ENCODE measurements around the gene GLT6D1. TPM values are rescaled to one million over a fixed set of nuclear protein-coding genes. Genes with fewer than 3 reads are reported as not detected.
A peak's percentile ranks its signal among the peaks of the same experiment; 100 is the strongest.
"Not testable (repeated sequence)": the region's sequence is repeated elsewhere in the genome, so short reads cannot be mapped to it uniquely, and the experiment has no call there.

Gene GLT6D1
- not detected for total RNA-seq

- Mint-ChIP-seq H3K9me3 (peaks cover 10% of the 10 kb centered on the region), H3K36me3 (ENCODE audit: insufficient read depth) (no peaks in the 10 kb centered on the region), H3K4me1 (ENCODE audit: low read depth) (no peaks in the 10 kb centered on the region), H3K4me3 (no peak within 1 kb of the TSS), H3K27me3 (ENCODE audit: low read depth) (peaks cover 31% of the 10 kb centered on the region)
- ATAC-seq (no peak), DNase-seq (no peak)
Measured at GRCh38 chr9:135639196-135639595, at the start of gene GLT6D1. Gene GLT6D1 (minus strand): TSS chr9:135639540. CDS start chr9:135639187, 353 bp downstream.

GRCh38 chr9:135689011-135689410, 49.7 kb upstream of the GLT6D1 start:
- Mint-ChIP-seq H3K27me3 (ENCODE audit: low read depth) (peaks cover 11% of the 10 kb centered on the region), H3K36me3 (ENCODE audit: insufficient read depth) (no peaks in the 10 kb centered on the region), H3K4me1 (ENCODE audit: low read depth) (no peaks in the 10 kb centered on the region), H3K9me3 (no peaks in the 10 kb centered on the region), H3K4me3 (no peak overlapping the region)
- ATAC-seq = no peak
- no peak for DNase-seq

GRCh38 chr9:135687216-135687615, 47.9 kb upstream of the GLT6D1 start:
- Mint-ChIP-seq H3K9me3 (no peaks in the 10 kb centered on the region), H3K4me1 (ENCODE audit: low read depth) (no peaks in the 10 kb centered on the region), H3K4me3 (no peak overlapping the region), H3K36me3 (ENCODE audit: insufficient read depth) (no peaks in the 10 kb centered on the region), H3K27me3 (ENCODE audit: low read depth) (peaks cover 10% of the 10 kb centered on the region)
- ATAC-seq (no peak), DNase-seq (no peak)

GRCh38 chr9:135684691-135685090, 45.4 kb upstream of the GLT6D1 start:
- DNase-seq (no peak), ATAC-seq (no peak)
- Mint-ChIP-seq H3K27me3 (ENCODE audit: low read depth) (peaks cover 12% of the 10 kb centered on the region), H3K4me3 (no peak overlapping the region), H3K4me1 (ENCODE audit: low read depth) (no peaks in the 10 kb centered on the region), H3K36me3 (ENCODE audit: insufficient read depth) (no peaks in the 10 kb centered on the region), H3K9me3 (no peaks in the 10 kb centered on the region)

GRCh38 chr9:135683401-135684034, 44.2 kb upstream of the GLT6D1 start:
- no peak for DNase-seq
- H3K9me3 Mint-ChIP-seq = no peaks in the 10 kb centered on the region
- no peaks in the 10 kb centered on the region for H3K4me1 Mint-ChIP-seq (ENCODE audit: low read depth)
- H3K36me3 Mint-ChIP-seq (ENCODE audit: insufficient read depth) = no peaks in the 10 kb centered on the region
- peaks cover 12% of the 10 kb centered on the region for H3K27me3 Mint-ChIP-seq (ENCODE audit: low read depth)
- no peak overlapping the region for H3K4me3 Mint-ChIP-seq
- ATAC-seq = no peak

GRCh38 chr9:135681161-135681560, 41.8 kb upstream of the GLT6D1 start:
- Mint-ChIP-seq H3K27me3 (ENCODE audit: low read depth) (peaks cover 10% of the 10 kb centered on the region), H3K9me3 (no peaks in the 10 kb centered on the region), H3K4me3 (no peak overlapping the region), H3K4me1 (ENCODE audit: low read depth) (no peaks in the 10 kb centered on the region), H3K36me3 (ENCODE audit: insufficient read depth) (no peaks in the 10 kb centered on the region)
- ATAC-seq (no peak), DNase-seq (no peak)

GRCh38 chr9:135680056-135680455, 40.7 kb upstream of the GLT6D1 start:
- H3K4me3 Mint-ChIP-seq = no peak overlapping the region
- ATAC-seq (no peak), DNase-seq (no peak)
- H3K4me1 Mint-ChIP-seq (ENCODE audit: low read depth) = no peaks in the 10 kb centered on the region
- H3K36me3 Mint-ChIP-seq (ENCODE audit: insufficient read depth) = no peaks in the 10 kb centered on the region
- H3K9me3 Mint-ChIP-seq = no peaks in the 10 kb centered on the region
- H3K27me3 Mint-ChIP-seq (ENCODE audit: low read depth) = peaks cover 10% of the 10 kb centered on the region

GRCh38 chr9:135678236-135679017, 39.1 kb upstream of the GLT6D1 start:
- ATAC-seq = peak in 1 of 2 donors; percentile 23

GRCh38 chr9:135677641-135678168, 38.4 kb upstream of the GLT6D1 start:
- H3K36me3 Mint-ChIP-seq (ENCODE audit: insufficient read depth) = no peaks in the 10 kb centered on the region
- ATAC-seq (peak in 1 of 2 donors; percentile 14), DNase-seq (no peak)
- H3K9me3 Mint-ChIP-seq = no peaks in the 10 kb centered on the region
- H3K27me3 Mint-ChIP-seq (ENCODE audit: low read depth) = peaks cover 4% of the 10 kb centered on the region
- H3K4me1 Mint-ChIP-seq (ENCODE audit: low read depth) = no peaks in the 10 kb centered on the region
- H3K4me3 Mint-ChIP-seq = no peak overlapping the region

More at GRCh38 chr9:135678236-135679017, 39.1 kb upstream of the GLT6D1 start:
- no peak for DNase-seq
- Mint-ChIP-seq H3K4me3 (no peak overlapping the region), H3K9me3 (no peaks in the 10 kb centered on the region), H3K27me3 (ENCODE audit: low read depth) (peaks cover 4% of the 10 kb centered on the region), H3K4me1 (ENCODE audit: low read depth) (no peaks in the 10 kb centered on the region), H3K36me3 (ENCODE audit: insufficient read depth) (no peaks in the 10 kb centered on the region)

GRCh38 chr9:135676891-135677290, 37.6 kb upstream of the GLT6D1 start:
- no peaks in the 10 kb centered on the region for H3K4me1 Mint-ChIP-seq (ENCODE audit: low read depth)
- no peak for DNase-seq
- H3K4me3 Mint-ChIP-seq = no peak overlapping the region
- H3K27me3 Mint-ChIP-seq (ENCODE audit: low read depth) = peaks cover 2% of the 10 kb centered on the region
- no peaks in the 10 kb centered on the region for H3K36me3 Mint-ChIP-seq (ENCODE audit: insufficient read depth)
- H3K9me3 Mint-ChIP-seq = no peaks in the 10 kb centered on the region
- ATAC-seq = no peak

GRCh38 chr9:135674977-135675376, 35.6 kb upstream of the GLT6D1 start:
- Mint-ChIP-seq H3K4me1 (ENCODE audit: low read depth) (no peaks in the 10 kb centered on the region), H3K9me3 (no peaks in the 10 kb centered on the region), H3K27me3 (ENCODE audit: low read depth) (peaks cover 2% of the 10 kb centered on the region), H3K4me3 (no peak overlapping the region), H3K36me3 (ENCODE audit: insufficient read depth) (no peaks in the 10 kb centered on the region)
- DNase-seq (no peak), ATAC-seq (no peak)

GRCh38 chr9:135673941-135674340, 34.6 kb upstream of the GLT6D1 start:
- Mint-ChIP-seq H3K36me3 (ENCODE audit: insufficient read depth) (no peaks in the 10 kb centered on the region), H3K4me1 (ENCODE audit: low read depth) (no peaks in the 10 kb centered on the region), H3K9me3 (no peaks in the 10 kb centered on the region), H3K4me3 (no peak overlapping the region), H3K27me3 (ENCODE audit: low read depth) (peaks cover 2% of the 10 kb centered on the region)
- ATAC-seq (no peak), DNase-seq (no peak)

GRCh38 chr9:135672786-135673185, 33.4 kb upstream of the GLT6D1 start:
- not testable (repeated sequence) for H3K9me3 Mint-ChIP-seq; DNase-seq; H3K36me3 Mint-ChIP-seq (ENCODE audit: insufficient read depth); H3K27me3 Mint-ChIP-seq (ENCODE audit: low read depth); H3K4me1 Mint-ChIP-seq (ENCODE audit: low read depth); ATAC-seq; H3K4me3 Mint-ChIP-seq

GRCh38 chr9:135671591-135672041, 32.3 kb upstream of the GLT6D1 start:
- Mint-ChIP-seq H3K27me3 (ENCODE audit: low read depth) (peaks cover 2% of the 10 kb centered on the region), H3K4me1 (ENCODE audit: low read depth) (no peaks in the 10 kb centered on the region), H3K9me3 (no peaks in the 10 kb centered on the region), H3K4me3 (no peak overlapping the region), H3K36me3 (ENCODE audit: insufficient read depth) (no peaks in the 10 kb centered on the region)
- no peak for ATAC-seq
- DNase-seq = no peak

Data from activated T-cell treated with anti-CD3 and anti-CD28 coated beads, Interleukin-2, amount 50 U/mL, for 4 hours (primary cell).